Measurements from ENCODE around the gene GASK1A.

Gene GASK1A

GRCh38 chr3:43082457-43082856, 103.3 kb downstream of the GASK1A start:
- no peak for DNase-seq (ENCODE audit: low read depth in 1 of 2, low spot score in 1 of 2)

- no peak for DNase-seq (ENCODE audit: low read depth in 1 of 2, low spot score in 1 of 2)
Measured at GRCh38 chr3:43086460-43087165, 107.5 kb downstream of the GASK1A start.

GRCh38 chr3:43087249-43087776, 108.2 kb downstream of the GASK1A start:
- DNase-seq (ENCODE audit: low read depth in 1 of 2, low spot score in 1 of 2) = no peak

- no peak for DNase-seq (ENCODE audit: low read depth in 1 of 2, low spot score in 1 of 2)
Measured at GRCh38 chr3:43089081-43089480, 110.0 kb downstream of the GASK1A start.

- DNase-seq (ENCODE audit: low read depth in 1 of 2, low spot score in 1 of 2) = no peak
Measured at GRCh38 chr3:43090238-43090637, 111.1 kb downstream of the GASK1A start.

- DNase-seq (ENCODE audit: low read depth in 1 of 2, low spot score in 1 of 2) = no peak
Measured at GRCh38 chr3:43091481-43091880, 112.4 kb downstream of the GASK1A start.

- DNase-seq (ENCODE audit: low read depth in 1 of 2, low spot score in 1 of 2) = no peak
Measured at GRCh38 chr3:43093006-43093405, 113.9 kb downstream of the GASK1A start.

- DNase-seq (ENCODE audit: low read depth in 1 of 2, low spot score in 1 of 2) = no peak
Measured at GRCh38 chr3:43093974-43094373, 114.9 kb downstream of the GASK1A start.

- DNase-seq (ENCODE audit: low read depth in 1 of 2, low spot score in 1 of 2) = no peak
Measured at GRCh38 chr3:43094381-43094780, 115.3 kb downstream of the GASK1A start.

GRCh38 chr3:43094851-43095250, 115.7 kb downstream of the GASK1A start:
- DNase-seq (ENCODE audit: low read depth in 1 of 2, low spot score in 1 of 2) = no peak

- DNase-seq (ENCODE audit: low read depth in 1 of 2, low spot score in 1 of 2) = no peak
Measured at GRCh38 chr3:43095370-43095769, 116.3 kb downstream of the GASK1A start.

GRCh38 chr3:43096761-43097160, 117.7 kb downstream of the GASK1A start:
- no peak for DNase-seq (ENCODE audit: low read depth in 1 of 2, low spot score in 1 of 2)

GRCh38 chr3:43097400-43098080, 118.4 kb downstream of the GASK1A start:
- DNase-seq (ENCODE audit: low read depth in 1 of 2, low spot score in 1 of 2) = no peak

GRCh38 chr3:43098761-43099160, 119.7 kb downstream of the GASK1A start:
- no peak for DNase-seq (ENCODE audit: low read depth in 1 of 2, low spot score in 1 of 2)

- DNase-seq (ENCODE audit: low read depth in 1 of 2, low spot score in 1 of 2) = no peak
Measured at GRCh38 chr3:43102773-43103480, 123.8 kb downstream of the GASK1A start.

GRCh38 chr3:43104039-43104438, 124.9 kb downstream of the GASK1A start:
- DNase-seq (ENCODE audit: low read depth in 1 of 2, low spot score in 1 of 2) = no peak

GRCh38 chr3:43104660-43105595, 125.8 kb downstream of the GASK1A start:
- DNase-seq (ENCODE audit: low read depth in 1 of 2, low spot score in 1 of 2) = peak in 1 of 2 donors; percentile 4

- DNase-seq (ENCODE audit: low read depth in 1 of 2, low spot score in 1 of 2) = peak; percentile 74 to 86
Measured at GRCh38 chr3:43105596-43106292, 126.6 kb downstream of the GASK1A start, which contains the start of gene POMGNT2. TSS of gene POMGNT2 (minus strand) at chr3:43106079. CDS start at chr3:43081431, 24,648 bp downstream.

- DNase-seq (ENCODE audit: low read depth in 1 of 2, low spot score in 1 of 2) = no peak
Measured at GRCh38 chr3:43106293-43106628, 127.2 kb downstream of the GASK1A start.

All from activated CD4-positive, alpha-beta T cell treated with anti-CD3 and anti-CD28 coated beads, Interleukin-2, amount 50 U/mL, for 24 hours (primary cell).